Ascending aorta (tissue), 2 donors: ENCODE measurements around the gene NEXN. TPM values are rescaled to one million over a fixed set of nuclear protein-coding genes. Genes with fewer than 3 reads are reported as not detected.

Experiments used
- DNase-seq, 2 donors: peaks; one replicate each; pipeline ENCODE4 v3.0.0-alpha.2; 2019; ENCODE audit warnings: low spot score in 2 of 2
- H3K27ac ChIP-seq, 2 donors: fragments of 200-600 bp; sonication (generic); one replicate each; pipeline ENCODE4 v1.5.1; 2016 to 2017; ENCODE audit warnings: mild to moderate bottlenecking in 1 of 2
- H3K27me3 ChIP-seq: fragments of 200-600 bp; sonication (generic); one replicate; pipeline ENCODE4 v1.5.1; 2017
- H3K36me3 ChIP-seq, 2 donors: fragments of 200-600 bp; sonication (generic); one replicate each; pipeline ENCODE4 v1.5.1; 2016
- H3K4me1 ChIP-seq, 2 donors: fragments of 200-600 bp; sonication (generic); one replicate each; pipeline ENCODE4 v1.5.1; 2016 to 2017; ENCODE audit warnings: mild to moderate bottlenecking in 1 of 2
- H3K4me3 ChIP-seq, 2 donors: fragments of 200-600 bp; sonication (generic); one replicate each; pipeline ENCODE4 v1.5.1; 2016 to 2017; ENCODE audit warnings: mild to moderate bottlenecking in 1 of 2
- H3K9me3 ChIP-seq, 2 donors: fragments of 200-600 bp; sonication (generic); one replicate each; pipeline ENCODE4 v1.5.1; 2016
- CTCF ChIP-seq, 3 experiments: fragments of 200-600 bp in 2 of 3; fragments of 450-650 bp in 1 of 3; sonication (generic) in 2 of 3; IDR thresholded peaks; one replicate each; pipeline ENCODE4 v1.5.1; 2016 to 2019; ENCODE audit warnings: antibody characterized with exemption in 3 of 3, mild to moderate bottlenecking in 1 of 3, moderate library complexity in 1 of 3
- intact Hi-C: fragments of 100-400 bp; cut with DNase I; formaldehyde crosslinking; loops from one replicate; pipeline ENCODE4 v1.15.1; 2023
- total RNA-seq: library from RNA; depleted of rRNA; stranded (reverse); fragments of >200 nt; gene quantifications from one replicate; pipeline ENCODE4 v1.1.0, GENCODE V29; 2016

NEXN gene
- total RNA-seq, 1 donor from 2014 or later: 38.2 TPM

DNA sequence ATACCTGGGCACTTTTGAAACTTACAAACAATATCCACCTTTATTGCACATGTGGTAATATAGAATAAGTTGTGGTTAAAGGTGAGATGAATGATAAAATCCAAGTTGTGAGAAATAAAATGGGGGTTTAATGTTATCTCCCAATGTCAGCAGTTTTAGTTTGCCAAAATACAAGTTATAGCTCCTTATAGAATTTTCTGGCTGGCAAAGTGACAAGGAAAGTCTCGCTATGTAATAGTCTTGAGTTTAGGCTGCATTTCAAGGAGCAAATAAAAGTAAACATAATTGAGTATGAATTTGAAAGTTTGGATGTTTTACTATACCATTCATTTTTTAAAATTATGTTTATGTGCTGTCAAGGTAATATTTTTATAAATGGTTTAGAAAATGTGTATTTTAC is 15.0 kb upstream of the NEXN start:
- no peak for DNase-seq
- H3K27me3 ChIP-seq: no peaks in the 10 kb centered on the region
- intact Hi-C loops: no loop called here
- no peak for TF ChIP-seq CTCF (IDR thresholded peaks at IDR 0.05)
- H3K9me3 ChIP-seq: no peaks in the 10 kb centered on the region
- peaks cover 1 to 4% of the 10 kb centered on the region in 2 donors for H3K36me3 ChIP-seq
- H3K4me1 ChIP-seq: no peaks in the 10 kb centered on the region
- no peak overlapping the region for H3K4me3 ChIP-seq
- no peak overlapping the region for H3K27ac ChIP-seq

GRCh38 chr1:77874804-77875445 is 13.5 kb upstream of the NEXN start:
- no peak for TF ChIP-seq CTCF (IDR thresholded peaks at IDR 0.05)
- Histone ChIP-seq H3K4me1 (no peaks in the 10 kb centered on the region), H3K27ac (no peak overlapping the region), H3K9me3 (no peaks in the 10 kb centered on the region), H3K27me3 (no peaks in the 10 kb centered on the region), H3K4me3 (no peak overlapping the region), H3K36me3 (peaks cover 0 to 2% of the 10 kb centered on the region in 2 donors)
- intact Hi-C loops: no loop called here
- DNase-seq: no peak

DNA sequence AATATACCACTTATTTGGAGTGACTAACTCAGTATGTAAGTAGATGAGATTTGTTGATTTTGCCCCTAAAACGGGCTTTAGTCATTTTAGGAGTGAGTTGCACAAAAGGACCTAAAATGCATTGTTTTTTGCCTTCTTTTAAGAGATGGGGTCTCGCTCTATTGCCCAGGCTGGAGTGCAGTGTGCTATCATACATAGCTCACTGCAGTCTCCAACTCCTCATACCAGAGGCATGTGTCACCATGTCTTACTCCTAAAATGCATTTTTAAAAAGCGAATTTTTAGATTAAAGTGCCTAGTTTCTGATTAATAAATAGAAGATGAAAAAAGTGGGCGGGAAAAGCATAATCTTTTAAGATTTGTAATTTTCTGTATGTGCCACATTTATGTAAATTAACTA is 11.5 kb upstream of the NEXN start:
- no peak for TF ChIP-seq CTCF (IDR thresholded peaks at IDR 0.05)
- Histone ChIP-seq H3K4me3 (no peak overlapping the region), H3K9me3 (no peaks in the 10 kb centered on the region), H3K27me3 (no peaks in the 10 kb centered on the region), H3K36me3 (peaks cover 0 to 2% of the 10 kb centered on the region in 2 donors), H3K4me1 (no peaks in the 10 kb centered on the region), H3K27ac (no peak overlapping the region)
- no peak for DNase-seq
- intact Hi-C loops: no loop called here

DNA sequence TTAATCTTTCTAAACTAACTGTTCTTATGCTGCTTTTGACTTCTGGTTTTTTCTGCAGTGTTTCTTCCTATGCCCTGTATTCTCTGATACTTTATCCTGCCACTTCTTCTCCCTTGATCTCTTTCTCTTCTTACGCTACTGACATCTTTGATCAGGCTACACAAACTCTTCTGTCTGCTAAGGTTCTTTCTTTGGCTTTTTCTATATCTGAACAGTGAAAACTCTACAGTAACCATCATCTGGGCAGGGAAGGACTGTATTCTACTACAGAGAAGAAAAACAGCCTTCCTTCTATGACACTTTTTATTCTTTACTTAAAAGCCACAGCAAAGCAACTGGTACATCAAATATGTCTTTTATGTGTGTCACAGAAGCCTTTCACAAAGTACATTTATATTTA is 7.4 kb upstream of the NEXN start:
- H3K27ac ChIP-seq: no peak overlapping the region
- no peaks in the 10 kb centered on the region for H3K9me3 ChIP-seq
- peaks cover 0 to under 1% of the 10 kb centered on the region in 2 donors for H3K36me3 ChIP-seq
- no peak overlapping the region for H3K4me3 ChIP-seq
- DNase-seq: no peak
- no peak for TF ChIP-seq CTCF (IDR thresholded peaks at IDR 0.05)
- H3K4me1 ChIP-seq: no peaks in the 10 kb centered on the region
- intact Hi-C loops: no loop called here
- no peaks in the 10 kb centered on the region for H3K27me3 ChIP-seq

DNA sequence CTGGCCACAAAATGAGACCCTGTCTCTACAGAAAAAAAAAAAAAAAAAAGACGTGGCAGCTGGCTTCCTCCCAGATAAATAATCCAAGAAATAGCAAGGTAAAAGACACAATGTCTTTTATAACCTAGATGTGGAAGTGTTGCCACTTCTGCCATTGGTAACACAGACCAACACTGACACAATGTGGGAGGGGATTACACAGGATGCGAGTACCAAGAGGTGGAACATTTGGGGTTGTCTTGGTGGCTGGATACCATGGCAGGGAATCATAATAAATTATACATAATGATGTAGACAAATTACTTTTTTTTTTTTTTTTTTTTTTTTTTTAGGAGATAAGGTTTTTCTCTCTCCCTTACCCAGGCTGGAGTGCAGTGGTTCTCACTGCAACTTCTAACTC is 6.0 kb upstream of the NEXN start:
- peaks cover 2 to 8% of the 10 kb centered on the region in 2 donors for H3K4me1 ChIP-seq
- intact Hi-C loops: no loop called here
- no peak for TF ChIP-seq CTCF (IDR thresholded peaks at IDR 0.05)

More for the DNA sequence above, 6.0 kb upstream of the NEXN start:
- no peaks in the 10 kb centered on the region for H3K9me3 ChIP-seq
- no peaks in the 10 kb centered on the region for H3K36me3 ChIP-seq
- no peak for DNase-seq
- no peaks in the 10 kb centered on the region for H3K27me3 ChIP-seq
- no peak overlapping the region for H3K4me3 ChIP-seq
- no peak overlapping the region for H3K27ac ChIP-seq
